ENCODE data around the gene RASGRP4.

Gene RASGRP4

DNA sequence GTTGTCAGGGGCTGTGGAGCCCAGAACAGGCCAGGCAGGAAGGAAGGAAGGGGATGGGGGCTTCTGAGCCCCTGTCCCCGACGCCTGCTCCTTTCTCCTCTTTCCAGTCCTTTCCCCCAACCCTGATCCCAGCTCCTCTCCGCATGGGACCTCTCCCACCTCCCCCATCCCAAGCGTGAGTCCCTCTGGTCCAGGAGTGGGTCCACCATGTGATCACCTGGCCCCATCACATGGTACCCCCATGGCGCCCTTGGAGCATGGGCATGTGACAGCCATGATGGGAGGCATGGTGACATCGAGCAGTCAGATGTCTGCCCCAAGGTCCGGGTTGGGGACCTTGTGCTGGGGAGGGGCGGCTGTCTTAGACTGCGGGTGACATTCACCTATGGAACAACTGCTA lies 16.7 kb upstream of the RASGRP4 start (continued):
- TF ChIP-seq TOX (CRISPR knock-in tag; IDR thresholded peaks at IDR 0.05; ENCODE audit: borderline replicate concordance): no peak
- no peak for TF ChIP-seq GLIS3 (CRISPR knock-in tag; IDR thresholded peaks at IDR 0.05)
- TF ChIP-seq OSR1 (CRISPR knock-in tag; IDR thresholded peaks at IDR 0.05): no peak
- TF ChIP-seq ZFP3 (CRISPR knock-in tag; IDR thresholded peaks at IDR 0.05): no peak
- TF ChIP-seq TCF4 (CRISPR knock-in tag; IDR thresholded peaks at IDR 0.05; ENCODE audit: borderline replicate concordance): no peak
- TF ChIP-seq ISL1 (CRISPR knock-in tag; IDR thresholded peaks at IDR 0.05): no peak
- TF ChIP-seq ARNTL (CRISPR knock-in tag; IDR thresholded peaks at IDR 0.05; ENCODE audit: borderline replicate concordance, low read depth): no peak
- TF ChIP-seq ESRRG (CRISPR knock-in tag; IDR thresholded peaks at IDR 0.05): no peak

GRCh38 chr19:38441657-38442348 lies 15.8 kb upstream of the RASGRP4 start:
- TF ChIP-seq RARB (CRISPR knock-in tag; IDR thresholded peaks at IDR 0.05) (no peak), ISL1 (CRISPR knock-in tag; IDR thresholded peaks at IDR 0.05) (no peak), TSHZ2 (CRISPR knock-in tag; IDR thresholded peaks at IDR 0.05) (no peak)
- peak; percentile 35; the same call in 2 of the 3 replicates for ATAC-seq

GRCh38 chr19:38440592-38440991 lies 14.6 kb upstream of the RASGRP4 start:
- TF ChIP-seq RARB (CRISPR knock-in tag; IDR thresholded peaks at IDR 0.05) (no peak), ZC3H10 (CRISPR knock-in tag; IDR thresholded peaks at IDR 0.05) (no peak), ZNF70 (CRISPR knock-in tag; IDR thresholded peaks at IDR 0.05) (no peak), ZFP30 (CRISPR knock-in tag; IDR thresholded peaks at IDR 0.05) (no peak), TSHZ2 (CRISPR knock-in tag; IDR thresholded peaks at IDR 0.05) (no peak), CSDC2 (CRISPR knock-in tag; IDR thresholded peaks at IDR 0.05) (no peak), OSR1 (CRISPR knock-in tag; IDR thresholded peaks at IDR 0.05) (no peak), ESRRG (CRISPR knock-in tag; IDR thresholded peaks at IDR 0.05) (no peak), ARNTL (CRISPR knock-in tag; IDR thresholded peaks at IDR 0.05; ENCODE audit: borderline replicate concordance, low read depth) (no peak), CSRNP3 (CRISPR knock-in tag; IDR thresholded peaks at IDR 0.05) (no peak), ZNF8 (CRISPR knock-in tag; IDR thresholded peaks at IDR 0.05) (no peak), ZNF565 (CRISPR knock-in tag; conservative IDR thresholded peaks at IDR 0.05; ENCODE audit: low read depth) (no peak), BACH2 (CRISPR knock-in tag; IDR thresholded peaks at IDR 0.05; ENCODE audit: borderline replicate concordance) (no peak), ZFP3 (CRISPR knock-in tag; IDR thresholded peaks at IDR 0.05) (no peak), TCF4 (CRISPR knock-in tag; IDR thresholded peaks at IDR 0.05; ENCODE audit: borderline replicate concordance) (no peak)
- TF ChIP-seq, protein P1, sequence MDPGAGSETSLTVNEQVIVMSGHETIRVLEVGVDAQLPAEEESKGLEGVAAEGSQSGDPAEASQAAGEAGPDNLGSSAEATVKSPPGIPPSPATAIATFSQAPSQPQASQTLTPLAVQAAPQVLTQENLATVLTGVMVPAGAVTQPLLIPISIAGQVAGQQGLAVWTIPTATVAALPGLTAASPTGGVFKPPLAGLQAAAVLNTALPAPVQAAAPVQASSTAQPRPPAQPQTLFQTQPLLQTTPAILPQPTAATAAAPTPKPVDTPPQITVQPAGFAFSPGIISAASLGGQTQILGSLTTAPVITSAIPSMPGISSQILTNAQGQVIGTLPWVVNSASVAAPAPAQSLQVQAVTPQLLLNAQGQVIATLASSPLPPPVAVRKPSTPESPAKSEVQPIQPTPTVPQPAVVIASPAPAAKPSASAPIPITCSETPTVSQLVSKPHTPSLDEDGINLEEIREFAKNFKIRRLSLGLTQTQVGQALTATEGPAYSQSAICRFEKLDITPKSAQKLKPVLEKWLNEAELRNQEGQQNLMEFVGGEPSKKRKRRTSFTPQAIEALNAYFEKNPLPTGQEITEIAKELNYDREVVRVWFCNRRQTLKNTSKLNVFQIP (CRISPR knock-in tag; IDR thresholded peaks at IDR 0.05; ENCODE audit: borderline replicate concordance, low read depth): no peak
- TF ChIP-seq, protein P2, sequence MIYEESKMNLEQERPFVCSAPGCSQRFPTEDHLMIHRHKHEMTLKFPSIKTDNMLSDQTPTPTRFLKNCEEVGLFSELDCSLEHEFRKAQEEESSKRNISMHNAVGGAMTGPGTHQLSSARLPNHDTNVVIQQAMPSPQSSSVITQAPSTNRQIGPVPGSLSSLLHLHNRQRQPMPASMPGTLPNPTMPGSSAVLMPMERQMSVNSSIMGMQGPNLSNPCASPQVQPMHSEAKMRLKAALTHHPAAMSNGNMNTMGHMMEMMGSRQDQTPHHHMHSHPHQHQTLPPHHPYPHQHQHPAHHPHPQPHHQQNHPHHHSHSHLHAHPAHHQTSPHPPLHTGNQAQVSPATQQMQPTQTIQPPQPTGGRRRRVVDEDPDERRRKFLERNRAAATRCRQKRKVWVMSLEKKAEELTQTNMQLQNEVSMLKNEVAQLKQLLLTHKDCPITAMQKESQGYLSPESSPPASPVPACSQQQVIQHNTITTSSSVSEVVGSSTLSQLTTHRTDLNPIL (CRISPR knock-in tag; IDR thresholded peaks at IDR 0.05; ENCODE audit: low read depth): no peak
- ATAC-seq: no peak
